H1 (cell line): Measurements from ENCODE around the gene DTNB. TPM values are rescaled to one million over a fixed set of nuclear protein-coding genes. Genes with fewer than 3 reads are reported as not detected.

Source experiments
- CTCF ChIA-PET: fragments of 300-600 bp; sonication (Branson Sonifier 250); formaldehyde crosslinking; loops from one replicate; lab custom pipeline; 2021; ENCODE audit not compliant: partially characterized antibody; lab: Charles Lee
- POLR2A ChIA-PET: fragments of 300-600 bp; sonication (Branson Sonifier 250); formaldehyde crosslinking; loops from one replicate; lab custom pipeline; 2021; ENCODE audit warnings: inconsistent platforms; ENCODE audit not compliant: partially characterized antibody; lab: Charles Lee
- DNase-seq, 2 experiments: peaks; one replicate each; pipeline versions ENCODE4 v3.0.0 to v3.0.0-alpha.2; 2010 to 2022; ENCODE audit warnings: low spot score in 2 of 2, low read depth in 1 of 2, mixed read lengths in 1 of 2
- FAIRE-seq: peaks from 2 replicates; lab custom pipeline; 2011; peaks lifted over from hg19 to GRCh38; lab: Jason Lieb, UNC
- H2AFZ ChIP-seq: 2 replicates; pipeline ENCODE4 v1.8.1; 2012; ENCODE audit warnings: low read length, inconsistent platforms
- H2AK5ac ChIP-seq: 2 replicates; pipeline ENCODE4 v1.6.1; 2013; ENCODE audit warnings: low read depth, low read length
- H2BK120ac ChIP-seq: replicated peaks from 2 replicates; pipeline ENCODE3; 2013; ENCODE audit warnings: low read depth, low read length, inconsistent platforms
- H2BK12ac ChIP-seq: 2 replicates; pipeline ENCODE4 v1.6.1; 2013; ENCODE audit warnings: low read depth, low read length
- H2BK15ac ChIP-seq: 2 replicates; pipeline ENCODE4 v1.6.1; 2013; ENCODE audit warnings: low read length
- H2BK20ac ChIP-seq: 2 replicates; pipeline ENCODE4 v1.6.1; 2013; ENCODE audit warnings: low read length
- H2BK5ac ChIP-seq: 2 replicates; pipeline ENCODE4 v1.6.1; 2013; ENCODE audit warnings: low read depth, low read length
- H3K14ac ChIP-seq: 2 replicates; pipeline ENCODE4 v1.6.1; 2013; ENCODE audit warnings: inconsistent platforms; ENCODE audit not compliant: insufficient read length
- H3K18ac ChIP-seq: 2 replicates; pipeline ENCODE4 v1.6.1; 2013; ENCODE audit warnings: low read length; ENCODE audit errors: extremely low read depth
- H3K23ac ChIP-seq: 2 replicates; pipeline ENCODE4 v1.6.1; 2013; ENCODE audit warnings: inconsistent platforms; ENCODE audit not compliant: insufficient read length
- H3K23me2 ChIP-seq: 2 replicates; pipeline ENCODE4 v1.6.1; 2013; ENCODE audit warnings: low read depth, low read length
- H3K27ac ChIP-seq: 2 replicates; pipeline ENCODE4 v1.6.1; 2011; ENCODE audit warnings: low read depth, low read length, inconsistent platforms
- H3K27me3 ChIP-seq, 4 experiments: replicated peaks in 1 of 4; 1 replicate in 1 of 4; 2 replicates in 3 of 4; pipeline versions ENCODE4 v1.6.1 to v1.8.1; 2011 to 2013; ENCODE audit warnings: low read length in 3 of 4, mild to moderate bottlenecking in 3 of 4, inconsistent platforms in 2 of 4, mixed read lengths in 2 of 4, moderate library complexity in 1 of 4; ENCODE audit not compliant: control insufficient read depth in 3 of 4, insufficient read depth in 3 of 4; ENCODE audit errors: extremely low read depth in 1 of 4
- H3K36me3 ChIP-seq, 4 experiments: 2 replicates each; pipeline versions ENCODE4 v1.6.1 to v1.8.1; 2011 to 2013; ENCODE audit warnings: mild to moderate bottlenecking in 4 of 4, low read length in 3 of 4, moderate library complexity in 2 of 4, control low read depth in 1 of 4, inconsistent platforms in 1 of 4; ENCODE audit not compliant: insufficient read depth in 4 of 4, control insufficient read depth in 2 of 4
- H3K4ac ChIP-seq: replicated peaks from 2 replicates; pipeline ENCODE3; 2013; ENCODE audit warnings: low read length, low read depth, mixed read lengths, inconsistent platforms; ENCODE audit not compliant: insufficient read length
- H3K4me1 ChIP-seq, 4 experiments: replicated peaks in 1 of 4; 1 replicate in 1 of 4; 2 replicates in 3 of 4; pipeline versions ENCODE4 v1.6.1 to v1.8.1; 2011 to 2013; ENCODE audit warnings: low read length in 3 of 4, inconsistent platforms in 2 of 4, mixed read lengths in 1 of 4; ENCODE audit not compliant: insufficient read depth in 4 of 4, control insufficient read depth in 3 of 4
- H3K4me2 ChIP-seq, 2 experiments: 2 replicates each; pipeline versions ENCODE4 v1.6.1 to v1.8.1; 2011 to 2013; ENCODE audit warnings: low read depth in 2 of 2, low read length in 2 of 2, control low read depth in 1 of 2, inconsistent platforms in 1 of 2, mild to moderate bottlenecking in 1 of 2; ENCODE audit not compliant: insufficient read depth in 1 of 2
- H3K4me3 ChIP-seq, 4 experiments: fragments of 200-600, 300-600 bp in 1 of 4; sonication (generic), shearing (Covaris generic), sonication (Bioruptor Twin) in 1 of 4; 2 replicates each; pipeline versions ENCODE4 v1.5.1 to v1.8.1; 2011 to 2016; ENCODE audit warnings: low read length in 4 of 4, low read depth in 3 of 4, control low read depth in 2 of 4, inconsistent platforms in 2 of 4, mild to moderate bottlenecking in 2 of 4, mixed read lengths in 1 of 4, moderate library complexity in 1 of 4; ENCODE audit not compliant: insufficient read depth in 2 of 4; ENCODE audit errors: extremely low read depth in 1 of 4
- H3K56ac ChIP-seq: replicated peaks from 2 replicates; pipeline ENCODE3; 2013; ENCODE audit warnings: low read depth, mild to moderate bottlenecking, mixed read lengths, low read length, inconsistent platforms; ENCODE audit not compliant: insufficient read length
- H3K79me1 ChIP-seq: 2 replicates; pipeline ENCODE4 v1.6.1; 2013; ENCODE audit warnings: low read depth, low read length, control low read depth
- H3K79me2 ChIP-seq, 2 experiments: 2 replicates each; pipeline versions ENCODE4 v1.6.1 to v1.8.1; 2012 to 2013; ENCODE audit warnings: low read length in 2 of 2, mild to moderate bottlenecking in 2 of 2, inconsistent platforms in 1 of 2; ENCODE audit not compliant: insufficient read depth in 2 of 2, control insufficient read depth in 1 of 2
- H3K9ac ChIP-seq, 4 experiments: replicated peaks in 1 of 4; 1 replicate in 1 of 4; 2 replicates in 3 of 4; pipeline versions ENCODE4 v1.6.1 to v1.8.1; 2011 to 2013; ENCODE audit warnings: low read depth in 3 of 4, low read length in 3 of 4, control low read depth in 2 of 4, mild to moderate bottlenecking in 2 of 4, moderate library complexity in 2 of 4, inconsistent platforms in 1 of 4; ENCODE audit errors: extremely low read depth in 1 of 4
- H3K9me3 ChIP-seq, 2 experiments: 2 replicates each; pipeline versions ENCODE4 v1.6.1 to v1.8.1; 2012 to 2013; ENCODE audit warnings: mild to moderate bottlenecking in 2 of 2, moderate library complexity in 2 of 2, control low read depth in 1 of 2, inconsistent platforms in 1 of 2, low read depth in 1 of 2, low read length in 1 of 2, mixed read lengths in 1 of 2; ENCODE audit not compliant: insufficient read depth in 2 of 2
- H4K20me1 ChIP-seq, 2 experiments: replicated peaks in 1 of 2; 2 replicates each; pipeline versions ENCODE3 to v1.8.1; 2011 to 2013; ENCODE audit warnings: inconsistent platforms in 2 of 2, low read length in 2 of 2, mild to moderate bottlenecking in 1 of 2; ENCODE audit not compliant: insufficient read depth in 2 of 2, control insufficient read depth in 1 of 2
- H4K5ac ChIP-seq: 2 replicates; pipeline ENCODE4 v1.6.1; 2013; ENCODE audit warnings: low read length, low read depth, mixed read lengths, inconsistent platforms; ENCODE audit not compliant: insufficient read length
- H4K8ac ChIP-seq: 2 replicates; pipeline ENCODE4 v1.8.0; 2013; ENCODE audit warnings: mild to moderate bottlenecking, moderate library complexity, low read length, inconsistent platforms; ENCODE audit not compliant: insufficient read depth; ENCODE audit errors: extremely low read depth
- H4K91ac ChIP-seq: replicated peaks from 2 replicates; pipeline ENCODE3; 2013; ENCODE audit warnings: low read length, mixed read lengths, inconsistent platforms; ENCODE audit not compliant: insufficient read length
- ATF2 ChIP-seq: IDR thresholded peaks from 2 replicates; pipeline ENCODE4 v1.6.1; 2012; ENCODE audit warnings: low read length, inconsistent platforms
- CBX8 ChIP-seq: fragments of 300-800, 300-1000 bp; sonication (generic); IDR thresholded peaks from 2 replicates; pipeline ENCODE4 v1.7.1; 2016; ENCODE audit warnings: low read depth, low read length, borderline replicate concordance
- CREB1 ChIP-seq: IDR thresholded peaks from 2 replicates; pipeline ENCODE4 v1.6.1; 2012; ENCODE audit warnings: inconsistent platforms
- TAF7 ChIP-seq: optimal IDR thresholded peaks from 2 replicates; pipeline ENCODE3; 2011; ENCODE audit warnings: low read depth, mild to moderate bottlenecking, inconsistent platforms, low read length, moderate library complexity, borderline replicate concordance
- YY1 ChIP-seq: IDR thresholded peaks from 2 replicates; pipeline ENCODE4 v1.6.1; 2011; ENCODE audit warnings: low read depth, mild to moderate bottlenecking, low read length
- WGBS, 2 experiments: shearing (Covaris generic) in 1 of 2; methylation state at CpG; one replicate each; pipeline versions ENCODE4 v1.1.6 to v1.1.7; 2013 to 2015; ENCODE audit warnings: low lambda C conversion rate in 2 of 2, mixed read lengths in 2 of 2, inconsistent platforms in 1 of 2, low coverage in 1 of 2, missing lambda C conversion rate in 1 of 2; ENCODE audit not compliant: insufficient replicate concordance in 2 of 2, insufficient coverage in 1 of 2, insufficient read length in 1 of 2; ENCODE audit errors: extremely low coverage in 1 of 2, missing lambda C conversion rate in 1 of 2; 5-methylcytosine and 5-hydroxymethylcytosine counted together
- polyA plus RNA-seq, 7 experiments: library from polyadenylated mRNA; depleted of rRNA in 3 of 7; stranded (reverse) in 5 of 7; unstranded in 2 of 7; fragments of >200 nt in 5 of 7; fragments of 200-250 nt in 2 of 7; gene quantifications; 1 replicate in 5 of 7; 2 replicates in 1 of 7; 4 replicates in 1 of 7; pipeline versions ENCODE4 v1.2.1 to v1.2.3, GENCODE V29; 2011 to 2013; ENCODE audit warnings: missing spikeins in 2 of 7, mixed read lengths in 2 of 7
- total RNA-seq: library from RNA; stranded (reverse); fragmentation: NEBNext Ultra II Directional; extraction: Animal tissue kit (Norgen Biotek cat#: 25700); gene quantifications from 2 replicates; pipeline ENCODE4 v1.2.1, GENCODE V29; 2021

Gene DTNB
- total and polyA plus RNA-seq, 2 of the 8 experiments (the other 6 are each of a cell fraction or from before 2014, with no cell fraction given) = 39.6 to 49.5 TPM

DNA sequence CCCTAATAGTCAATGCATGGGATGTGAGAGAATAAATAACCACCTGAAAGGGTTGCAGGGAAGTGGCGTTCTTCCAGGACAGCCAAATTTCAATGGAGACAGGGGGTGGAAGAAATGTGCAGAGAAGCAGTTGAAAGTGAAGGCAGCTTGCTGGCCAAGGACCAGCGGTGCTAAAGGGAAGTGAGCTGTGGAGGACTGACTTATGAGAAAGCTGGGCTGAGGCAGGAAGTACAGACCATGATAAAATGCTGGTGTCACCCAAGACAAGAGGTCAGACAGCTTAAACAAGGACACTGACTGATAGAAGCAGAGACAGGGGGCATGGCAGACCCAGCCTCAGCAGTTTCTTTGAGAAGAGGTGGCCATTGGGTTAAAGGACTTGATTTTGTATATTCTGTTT, 106.7 kb downstream of the DTNB start:
- POLR2A ChIA-PET = no interaction called here
- 89% methylated on average over 2 of the region's 2 CpGs; no CpG with 5 or more reads in 1 of the 2 experiments for WGBS, 2 experiments

More for the DNA sequence above, 106.7 kb downstream of the DTNB start:
- Histone ChIP-seq H3K79me1 (no peaks in the 10 kb centered on the region), H2AFZ (no peak overlapping the region), H3K9ac (no peak overlapping the region), H3K27ac (no peak overlapping the region), H3K14ac (no peak overlapping the region), H3K4me1 (no peaks in the 10 kb centered on the region), H2BK120ac (no peak overlapping the region), H3K4me3 (no peak overlapping the region), H4K91ac (no peak overlapping the region), H3K9me3 (no peaks in the 10 kb centered on the region), H3K4me2 (no peak overlapping the region), H3K4ac (no peak overlapping the region), H4K20me1 (no peaks in the 10 kb centered on the region), H2BK15ac (no peak overlapping the region), H2BK12ac (no peak overlapping the region), H3K23me2 (no peaks in the 10 kb centered on the region), H3K56ac (no peak overlapping the region), H2BK20ac (no peak overlapping the region), H3K18ac (no peak overlapping the region), H4K8ac (no peak overlapping the region), H3K23ac (no peak overlapping the region), H2BK5ac (no peak overlapping the region), H3K27me3 (no peaks in the 10 kb centered on the region), H3K36me3 (no peaks in the 10 kb centered on the region; a peak in 1 of 8 replicates), H2AK5ac (no peak overlapping the region), H3K79me2 (no peaks in the 10 kb centered on the region), H4K5ac (no peak overlapping the region)
- FAIRE-seq (no peak), DNase-seq (no peak)
- TF ChIP-seq TAF7 = no peak
- TF ChIP-seq CREB1 = no peak
- no peak for TF ChIP-seq ATF2
- TF ChIP-seq CBX8 = no peak
- TF ChIP-seq YY1 = no peak
- CTCF ChIA-PET = interaction anchor here (0.5 to 2.1 kb wide), 18 partner anchors 10 to 311 kb away, joined by 3 to 7 read pairs (median 4); no protein-coding TSS in a partner anchor
